Metanephros (tissue), 1 donor: Measurements from ENCODE around the gene RGPD3. TPM values are rescaled to one million over a fixed set of nuclear protein-coding genes. Genes with fewer than 3 reads are reported as not detected.

Source experiments
- total RNA-seq: library from RNA; depleted of rRNA; stranded (reverse); fragments of >200 nt; gene quantifications from one replicate; pipeline ENCODE4 v1.2.3, GENCODE V29; 2014

RGPD3 gene
- total RNA-seq, result 0.29 TPM

GRCh38 chr2:106468107-106468506, at the start of gene RGPD3:
Gene RGPD3, minus strand, starts transcription at chr2:106468413. Its CDS starts 125 bp downstream, at chr2:106468288.

DNA sequence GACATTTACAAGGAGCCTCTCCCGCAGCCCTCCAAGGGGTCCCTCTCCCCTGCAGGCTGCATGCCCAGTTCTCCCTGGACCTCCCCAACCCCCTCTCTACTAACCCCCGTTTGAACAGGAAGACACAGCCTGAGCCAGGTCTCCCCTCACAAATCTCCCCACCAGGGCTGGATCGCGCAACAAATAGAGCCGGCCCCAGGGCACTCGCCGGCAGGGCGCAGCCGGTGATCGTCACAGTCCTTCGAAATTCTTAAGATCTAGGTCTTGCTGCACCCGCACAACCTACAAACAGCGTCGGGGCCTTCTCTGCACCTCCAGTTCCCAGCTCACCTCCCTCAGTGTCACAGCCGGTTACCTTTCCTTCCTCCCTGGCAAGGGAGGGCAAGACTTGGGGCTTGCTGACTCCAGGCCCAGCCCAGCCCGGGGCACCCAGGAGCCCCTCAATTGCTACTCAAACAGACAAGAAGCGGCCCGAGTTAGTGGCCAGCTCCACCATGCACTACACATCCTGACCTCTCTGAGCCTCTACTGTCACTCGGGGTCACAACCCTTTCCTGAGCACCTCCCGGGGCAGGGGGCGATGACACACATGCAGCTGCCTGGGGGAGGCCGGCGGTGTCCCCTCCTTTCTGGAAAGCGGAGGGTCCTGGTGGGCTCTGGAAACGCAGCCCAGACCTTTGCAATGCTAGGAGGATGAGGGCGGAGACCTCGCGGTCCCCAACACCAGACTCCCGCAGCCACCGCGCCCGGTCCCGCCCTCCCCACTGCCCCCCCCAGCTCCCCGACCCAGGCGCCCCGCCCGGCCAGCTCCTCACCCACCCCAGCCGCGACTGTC, 18.6 kb upstream of the RGPD3 start, which contains the start of gene CD8B2:
Gene CD8B2, plus strand, starts transcription at position 814 of the 835 bp plus-strand sequence. CDS start 63 bp downstream, outside the sequence.

Other genes with a start within 250 kb of the RGPD3 start
- 0.06 TPM for gene CD8B2, start 19.0 kb upstream of the RGPD3 start, total RNA-seq